B cell (primary cell): ENCODE data around the gene TAS2R8. TPM values are rescaled to one million over a fixed set of nuclear protein-coding genes. Genes with fewer than 3 reads are reported as not detected.

ENCODE experiments used
- ATAC-seq: fragments of 200-7000 bp; cut with Tn5 transposase; one replicate; pipeline ENCODE4 v1.10.0; 2021; ENCODE audit warnings: low read depth, mild to moderate bottlenecking, moderate number of reproducible peaks, moderate library complexity
- CTCF ChIA-PET: fragments of 350-600 bp; sonication (Branson Sonifier 250); formaldehyde crosslinking; loops from one replicate; lab custom pipeline; 2021; ENCODE audit warnings: antibody characterized with exemption, inconsistent platforms; lab: Charles Lee
- POLR2A ChIA-PET: fragments of 350-600 bp; sonication (Branson Sonifier 250); formaldehyde crosslinking; loops from one replicate; lab custom pipeline; 2021; ENCODE audit warnings: antibody characterized with exemption; lab: Charles Lee
- DNase-seq: peaks from one replicate; pipeline ENCODE4 v3.0.0; 2013
- H2AFZ ChIP-seq: 2 replicates; pipeline ENCODE4 v1.6.1; 2012; ENCODE audit warnings: mild to moderate bottlenecking, low read depth, low read length; ENCODE audit not compliant: insufficient read depth, poor library complexity, severe bottlenecking
- H3K27ac ChIP-seq, 2 donors: 1 replicate in 1 of 2; 2 replicates in 1 of 2; pipeline ENCODE4 v1.5.1; 2012 to 2013; ENCODE audit warnings: low read length in 2 of 2, mild to moderate bottlenecking in 2 of 2, moderate library complexity in 1 of 2
- H3K27me3 ChIP-seq, 4 experiments: fragments of 200-600 bp in 1 of 4; sonication (generic) in 1 of 4; replicated peaks in 1 of 4; 1 replicate in 2 of 4; 2 replicates in 2 of 4; pipeline versions ENCODE4 v1.6.1 to v1.7.0; 2013 to 2016; ENCODE audit warnings: low read length in 3 of 4, mild to moderate bottlenecking in 2 of 4, mixed read lengths in 1 of 4, moderate library complexity in 1 of 4; ENCODE audit not compliant: insufficient read depth in 4 of 4, control insufficient read depth in 3 of 4; ENCODE audit errors: control extremely low read depth in 1 of 4
- H3K36me3 ChIP-seq, 2 experiments: replicated peaks in 1 of 2; 1 replicate in 1 of 2; 2 replicates in 1 of 2; pipeline versions ENCODE4 v1.6.1 to v1.7.1; 2013; ENCODE audit warnings: low read length in 1 of 2; ENCODE audit not compliant: insufficient read depth in 2 of 2, control insufficient read depth in 1 of 2; ENCODE audit errors: control extremely low read depth in 1 of 2, extremely low read depth in 1 of 2
- H3K4me1 ChIP-seq, 2 donors: fragments of 200-600 bp in 1 of 2; sonication (generic) in 1 of 2; 1 replicate in 1 of 2; 2 replicates in 1 of 2; pipeline versions ENCODE4 v1.5.1 to v1.6.1; 2013 to 2017; ENCODE audit warnings: low read length in 2 of 2; ENCODE audit not compliant: control insufficient read depth in 2 of 2, insufficient read depth in 2 of 2
- H3K4me2 ChIP-seq: replicated peaks from 2 replicates; pipeline ENCODE3; 2012; ENCODE audit warnings: mild to moderate bottlenecking, low read depth, low read length; ENCODE audit not compliant: poor library complexity, severe bottlenecking
- H3K4me3 ChIP-seq, 5 experiments: fragments of 200-600 bp in 1 of 5; sonication (generic) in 1 of 5; 1 replicate in 3 of 5; 2 replicates in 2 of 5; pipeline versions ENCODE4 v1.5.1 to v1.7.0; 2011 to 2016; ENCODE audit warnings: low read length in 4 of 5, mild to moderate bottlenecking in 4 of 5, low read depth in 2 of 5, control low read depth in 1 of 5, moderate library complexity in 1 of 5; ENCODE audit not compliant: insufficient read depth in 1 of 5; ENCODE audit errors: control extremely low read depth in 1 of 5, extremely low read depth in 1 of 5
- H3K79me2 ChIP-seq: fragments of 200-600 bp; sonication (generic); one replicate; pipeline ENCODE4 v1.6.0; 2016; ENCODE audit warnings: low read length; ENCODE audit not compliant: control insufficient read depth, insufficient read depth
- H3K9ac ChIP-seq: fragments of 200-600 bp; sonication (generic); 2 replicates; pipeline ENCODE4 v1.6.1; 2017; ENCODE audit warnings: mild to moderate bottlenecking, low read length, moderate library complexity
- H3K9me3 ChIP-seq, 3 donors: one replicate each; pipeline versions ENCODE4 v1.6.1 to v1.7.1; 2013; ENCODE audit warnings: low read length in 2 of 3; ENCODE audit not compliant: control insufficient read depth in 2 of 3, insufficient read depth in 1 of 3; ENCODE audit errors: control extremely low read depth in 1 of 3
- H4K20me1 ChIP-seq: 2 replicates; pipeline ENCODE4 v1.6.0; 2012; ENCODE audit warnings: mild to moderate bottlenecking, low read length; ENCODE audit not compliant: insufficient read depth, control insufficient read depth, poor library complexity, severe bottlenecking
- H3K27ac Mint-ChIP-seq: one replicate; pipeline ENCODE4 v1.8.0; 2021; ENCODE audit warnings: mixed read lengths
- H3K27me3 Mint-ChIP-seq: one replicate; pipeline ENCODE4 v1.8.0; 2021; ENCODE audit warnings: mixed read lengths
- H3K4me1 Mint-ChIP-seq: one replicate; pipeline ENCODE4 v1.8.0; 2021; ENCODE audit warnings: mixed read lengths
- H3K4me3 Mint-ChIP-seq: one replicate; pipeline ENCODE4 v1.8.0; 2021; ENCODE audit warnings: mixed read lengths
- H3K9me3 Mint-ChIP-seq: one replicate; pipeline ENCODE4 v1.8.0; 2022; ENCODE audit warnings: mixed read lengths; ENCODE audit not compliant: insufficient read depth
- CTCF ChIP-seq: fragments of 200-600 bp; IDR thresholded peaks from one replicate; pipeline ENCODE4 v1.8.0; 2022; ENCODE audit warnings: antibody characterized with exemption, mild to moderate bottlenecking
- EZH2 ChIP-seq: IDR thresholded peaks from 2 replicates; pipeline ENCODE4 v1.6.1; 2012; ENCODE audit warnings: borderline replicate concordance, low read depth, mild to moderate bottlenecking, moderate library complexity, low read length; ENCODE audit not compliant: insufficient read depth, poor library complexity, severe bottlenecking
- WGBS: methylation state at CpG from one replicate; pipeline ENCODE4 v1.1.5; 2013; ENCODE audit warnings: missing lambda C conversion rate; ENCODE audit not compliant: insufficient coverage; 5-methylcytosine and 5-hydroxymethylcytosine counted together
- intact Hi-C: fragments of 100-400 bp; cut with micrococcal nuclease; formaldehyde crosslinking; loops from one replicate; pipeline ENCODE4 v1.10.0; 2022
- polyA minus RNA-seq: library from RNA; depleted of rRNA, polyadenylated mRNA; stranded (reverse); fragments of >200 nt; gene quantifications from 2 replicates; pipeline ENCODE4 v1.2.3, GENCODE V29; 2012
- polyA plus RNA-seq: library from polyadenylated mRNA; depleted of rRNA; stranded (reverse); fragments of >200 nt; gene quantifications from 2 replicates; pipeline ENCODE4 v1.2.3, GENCODE V29; 2012
- total RNA-seq, 2 donors: library from RNA; stranded (reverse); fragments of 120-200 nt in 1 of 2; gene quantifications; 1 replicate in 1 of 2; 2 replicates in 1 of 2; pipeline versions ENCODE4 v1.2.3 to v1.2.4, GENCODE V29; 2013 to 2022

The TAS2R8 gene, protein sequence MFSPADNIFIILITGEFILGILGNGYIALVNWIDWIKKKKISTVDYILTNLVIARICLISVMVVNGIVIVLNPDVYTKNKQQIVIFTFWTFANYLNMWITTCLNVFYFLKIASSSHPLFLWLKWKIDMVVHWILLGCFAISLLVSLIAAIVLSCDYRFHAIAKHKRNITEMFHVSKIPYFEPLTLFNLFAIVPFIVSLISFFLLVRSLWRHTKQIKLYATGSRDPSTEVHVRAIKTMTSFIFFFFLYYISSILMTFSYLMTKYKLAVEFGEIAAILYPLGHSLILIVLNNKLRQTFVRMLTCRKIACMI
- not detected in 2 replicates for total RNA-seq
- total RNA-seq (2013) = 0.14 TPM
- polyA plus RNA-seq = 0.20 TPM in 1 of 2 replicates, not detected in the other
- not detected in 2 replicates for polyA minus RNA-seq

- ChIA-PET CTCF (no interaction called here), POLR2A (no interaction called here)
- H3K4me1 Mint-ChIP-seq = no peaks in the 10 kb centered on the region
- Histone ChIP-seq H3K27me3 (no peaks in the 10 kb centered on the region), H3K79me2 (no peaks in the 10 kb centered on the region), H3K9ac (no peak within 1 kb of the TSS), H3K4me2 (no peak within 1 kb of the TSS), H3K36me3 (no peaks in the 10 kb centered on the region), H4K20me1 (no peaks in the 10 kb centered on the region), H3K4me1 (no peaks in the 10 kb centered on the region), H3K4me3 (no peak within 1 kb of the TSS), H3K27ac (no peak within 1 kb of the TSS), H2AFZ (no peak within 1 kb of the TSS), H3K9me3 (no peaks in the 10 kb centered on the region)
- H3K27ac Mint-ChIP-seq = no peak within 1 kb of the TSS
- ATAC-seq = no peak
- H3K4me3 Mint-ChIP-seq = no peak within 1 kb of the TSS
- WGBS = no CpG with 5 or more reads among the region's 1 CpG
- intact Hi-C loops = no loop called here
- DNase-seq = no peak
- peaks cover 11% of the 10 kb centered on the region for H3K27me3 Mint-ChIP-seq
- no peaks in the 10 kb centered on the region for H3K9me3 Mint-ChIP-seq
- TF ChIP-seq CTCF (no peak), EZH2 (no peak)
Measured at GRCh38 chr12:10807186-10807585, at the start of gene TAS2R8. TSS of gene TAS2R8 (minus strand) at chr12:10807286. CDS start at chr12:10806980, 306 bp downstream.

DNA sequence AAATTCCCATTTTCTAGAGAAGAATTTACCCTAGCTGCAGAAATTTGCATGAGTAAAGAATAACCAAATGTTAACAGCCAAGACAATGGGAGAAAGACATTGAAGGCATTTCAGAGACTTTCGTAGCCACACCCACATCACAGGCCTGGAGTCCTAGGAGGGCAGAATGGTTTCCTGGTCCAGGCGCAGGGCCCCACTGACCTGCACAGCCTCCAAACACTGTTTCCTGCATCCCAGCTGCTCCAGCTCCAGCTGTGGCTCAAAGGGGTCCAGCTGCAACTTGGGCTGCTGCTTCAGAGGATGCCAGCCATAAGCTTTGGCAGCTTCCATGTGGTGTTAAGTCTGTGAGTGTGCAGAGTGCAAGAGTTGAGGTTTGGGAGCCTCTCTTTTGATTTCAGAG lies 48.7 kb upstream of the TAS2R8 start:
- H3K4me3 Mint-ChIP-seq = no peak overlapping the region
- H3K9me3 Mint-ChIP-seq = peaks cover 10% of the 10 kb centered on the region

More for the DNA sequence above, 48.7 kb upstream of the TAS2R8 start:
- Histone ChIP-seq H2AFZ (no peak overlapping the region), H3K36me3 (peaks cover 3 to 16% of the 10 kb centered on the region in 2 experiments), H3K79me2 (no peaks in the 10 kb centered on the region), H4K20me1 (no peaks in the 10 kb centered on the region), H3K27me3 (no peaks in the 10 kb centered on the region), H3K9ac (no peak overlapping the region), H3K4me1 (no peaks in the 10 kb centered on the region), H3K27ac (no peak overlapping the region), H3K4me3 (no peak overlapping the region), H3K9me3 (peaks cover 1 to 33% (median 22%) of the 10 kb centered on the region in 3 donors), H3K4me2 (no peak overlapping the region)
- H3K27ac Mint-ChIP-seq = no peak overlapping the region
- TF ChIP-seq EZH2 (no peak), CTCF (no peak)
- 100% methylated on average over 2 of the region's 2 CpGs for WGBS
- no peaks in the 10 kb centered on the region for H3K4me1 Mint-ChIP-seq
- ChIA-PET POLR2A (no interaction called here), CTCF (no interaction called here)
- DNase-seq = no peak
- intact Hi-C loops = no loop called here
- no peaks in the 10 kb centered on the region for H3K27me3 Mint-ChIP-seq
- ATAC-seq = no peak
